ENCODE data around the gene BRINP3. TPM values are rescaled to one million over a fixed set of nuclear protein-coding genes. Genes with fewer than 3 reads are reported as not detected.

The BRINP3 gene
- total and polyA plus RNA-seq, 9 of the 15 experiments (the other 6 are each of a cell fraction or from before 2014, with no cell fraction given): 0.09 to 0.75 (median 0.19) TPM; not detected in 1

DNA sequence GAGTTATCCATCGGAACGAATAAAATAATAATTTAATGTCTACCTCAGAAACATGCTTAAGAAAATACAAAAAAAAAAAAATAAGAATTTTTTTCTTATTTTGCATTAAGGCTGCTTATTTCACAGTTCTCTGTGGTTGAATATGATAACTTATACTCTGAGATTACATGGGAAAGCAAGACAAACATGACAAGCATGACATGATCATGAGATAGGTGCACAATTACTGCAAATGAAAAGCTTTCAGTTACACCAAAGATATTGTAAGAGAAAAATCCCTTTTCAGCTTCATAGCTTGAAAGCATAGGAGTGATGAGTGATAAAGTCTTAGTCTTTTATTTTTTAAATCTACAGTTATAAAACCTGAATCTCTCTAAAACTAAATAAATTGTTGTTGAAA is 154.1 kb downstream of the BRINP3 start:
- WGBS (ENCODE audit: insufficient coverage, low coverage, missing lambda C conversion rate): 8% methylated on average over 2 of the region's 2 CpGs
- H3K9ac ChIP-seq (ENCODE audit: insufficient read depth in 1 of 2, low read depth in 2 of 2, low read length in 2 of 2): no peak overlapping the region
- FAIRE-seq: no peak
- no peak for TF ChIP-seq ZBTB43 (CRISPR knock-in tag; IDR thresholded peaks at IDR 0.05)
- TF ChIP-seq, protein P1, sequence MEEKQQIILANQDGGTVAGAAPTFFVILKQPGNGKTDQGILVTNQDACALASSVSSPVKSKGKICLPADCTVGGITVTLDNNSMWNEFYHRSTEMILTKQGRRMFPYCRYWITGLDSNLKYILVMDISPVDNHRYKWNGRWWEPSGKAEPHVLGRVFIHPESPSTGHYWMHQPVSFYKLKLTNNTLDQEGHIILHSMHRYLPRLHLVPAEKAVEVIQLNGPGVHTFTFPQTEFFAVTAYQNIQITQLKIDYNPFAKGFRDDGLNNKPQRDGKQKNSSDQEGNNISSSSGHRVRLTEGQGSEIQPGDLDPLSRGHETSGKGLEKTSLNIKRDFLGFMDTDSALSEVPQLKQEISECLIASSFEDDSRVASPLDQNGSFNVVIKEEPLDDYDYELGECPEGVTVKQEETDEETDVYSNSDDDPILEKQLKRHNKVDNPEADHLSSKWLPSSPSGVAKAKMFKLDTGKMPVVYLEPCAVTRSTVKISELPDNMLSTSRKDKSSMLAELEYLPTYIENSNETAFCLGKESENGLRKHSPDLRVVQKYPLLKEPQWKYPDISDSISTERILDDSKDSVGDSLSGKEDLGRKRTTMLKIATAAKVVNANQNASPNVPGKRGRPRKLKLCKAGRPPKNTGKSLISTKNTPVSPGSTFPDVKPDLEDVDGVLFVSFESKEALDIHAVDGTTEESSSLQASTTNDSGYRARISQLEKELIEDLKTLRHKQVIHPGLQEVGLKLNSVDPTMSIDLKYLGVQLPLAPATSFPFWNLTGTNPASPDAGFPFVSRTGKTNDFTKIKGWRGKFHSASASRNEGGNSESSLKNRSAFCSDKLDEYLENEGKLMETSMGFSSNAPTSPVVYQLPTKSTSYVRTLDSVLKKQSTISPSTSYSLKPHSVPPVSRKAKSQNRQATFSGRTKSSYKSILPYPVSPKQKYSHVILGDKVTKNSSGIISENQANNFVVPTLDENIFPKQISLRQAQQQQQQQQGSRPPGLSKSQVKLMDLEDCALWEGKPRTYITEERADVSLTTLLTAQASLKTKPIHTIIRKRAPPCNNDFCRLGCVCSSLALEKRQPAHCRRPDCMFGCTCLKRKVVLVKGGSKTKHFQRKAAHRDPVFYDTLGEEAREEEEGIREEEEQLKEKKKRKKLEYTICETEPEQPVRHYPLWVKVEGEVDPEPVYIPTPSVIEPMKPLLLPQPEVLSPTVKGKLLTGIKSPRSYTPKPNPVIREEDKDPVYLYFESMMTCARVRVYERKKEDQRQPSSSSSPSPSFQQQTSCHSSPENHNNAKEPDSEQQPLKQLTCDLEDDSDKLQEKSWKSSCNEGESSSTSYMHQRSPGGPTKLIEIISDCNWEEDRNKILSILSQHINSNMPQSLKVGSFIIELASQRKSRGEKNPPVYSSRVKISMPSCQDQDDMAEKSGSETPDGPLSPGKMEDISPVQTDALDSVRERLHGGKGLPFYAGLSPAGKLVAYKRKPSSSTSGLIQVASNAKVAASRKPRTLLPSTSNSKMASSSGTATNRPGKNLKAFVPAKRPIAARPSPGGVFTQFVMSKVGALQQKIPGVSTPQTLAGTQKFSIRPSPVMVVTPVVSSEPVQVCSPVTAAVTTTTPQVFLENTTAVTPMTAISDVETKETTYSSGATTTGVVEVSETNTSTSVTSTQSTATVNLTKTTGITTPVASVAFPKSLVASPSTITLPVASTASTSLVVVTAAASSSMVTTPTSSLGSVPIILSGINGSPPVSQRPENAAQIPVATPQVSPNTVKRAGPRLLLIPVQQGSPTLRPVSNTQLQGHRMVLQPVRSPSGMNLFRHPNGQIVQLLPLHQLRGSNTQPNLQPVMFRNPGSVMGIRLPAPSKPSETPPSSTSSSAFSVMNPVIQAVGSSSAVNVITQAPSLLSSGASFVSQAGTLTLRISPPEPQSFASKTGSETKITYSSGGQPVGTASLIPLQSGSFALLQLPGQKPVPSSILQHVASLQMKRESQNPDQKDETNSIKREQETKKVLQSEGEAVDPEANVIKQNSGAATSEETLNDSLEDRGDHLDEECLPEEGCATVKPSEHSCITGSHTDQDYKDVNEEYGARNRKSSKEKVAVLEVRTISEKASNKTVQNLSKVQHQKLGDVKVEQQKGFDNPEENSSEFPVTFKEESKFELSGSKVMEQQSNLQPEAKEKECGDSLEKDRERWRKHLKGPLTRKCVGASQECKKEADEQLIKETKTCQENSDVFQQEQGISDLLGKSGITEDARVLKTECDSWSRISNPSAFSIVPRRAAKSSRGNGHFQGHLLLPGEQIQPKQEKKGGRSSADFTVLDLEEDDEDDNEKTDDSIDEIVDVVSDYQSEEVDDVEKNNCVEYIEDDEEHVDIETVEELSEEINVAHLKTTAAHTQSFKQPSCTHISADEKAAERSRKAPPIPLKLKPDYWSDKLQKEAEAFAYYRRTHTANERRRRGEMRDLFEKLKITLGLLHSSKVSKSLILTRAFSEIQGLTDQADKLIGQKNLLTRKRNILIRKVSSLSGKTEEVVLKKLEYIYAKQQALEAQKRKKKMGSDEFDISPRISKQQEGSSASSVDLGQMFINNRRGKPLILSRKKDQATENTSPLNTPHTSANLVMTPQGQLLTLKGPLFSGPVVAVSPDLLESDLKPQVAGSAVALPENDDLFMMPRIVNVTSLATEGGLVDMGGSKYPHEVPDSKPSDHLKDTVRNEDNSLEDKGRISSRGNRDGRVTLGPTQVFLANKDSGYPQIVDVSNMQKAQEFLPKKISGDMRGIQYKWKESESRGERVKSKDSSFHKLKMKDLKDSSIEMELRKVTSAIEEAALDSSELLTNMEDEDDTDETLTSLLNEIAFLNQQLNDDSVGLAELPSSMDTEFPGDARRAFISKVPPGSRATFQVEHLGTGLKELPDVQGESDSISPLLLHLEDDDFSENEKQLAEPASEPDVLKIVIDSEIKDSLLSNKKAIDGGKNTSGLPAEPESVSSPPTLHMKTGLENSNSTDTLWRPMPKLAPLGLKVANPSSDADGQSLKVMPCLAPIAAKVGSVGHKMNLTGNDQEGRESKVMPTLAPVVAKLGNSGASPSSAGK (IDR thresholded peaks at IDR 0.05): no peak
- no peak for TF ChIP-seq ZNF24 (IDR thresholded peaks at IDR 0.05)
- TF ChIP-seq, protein P2, sequence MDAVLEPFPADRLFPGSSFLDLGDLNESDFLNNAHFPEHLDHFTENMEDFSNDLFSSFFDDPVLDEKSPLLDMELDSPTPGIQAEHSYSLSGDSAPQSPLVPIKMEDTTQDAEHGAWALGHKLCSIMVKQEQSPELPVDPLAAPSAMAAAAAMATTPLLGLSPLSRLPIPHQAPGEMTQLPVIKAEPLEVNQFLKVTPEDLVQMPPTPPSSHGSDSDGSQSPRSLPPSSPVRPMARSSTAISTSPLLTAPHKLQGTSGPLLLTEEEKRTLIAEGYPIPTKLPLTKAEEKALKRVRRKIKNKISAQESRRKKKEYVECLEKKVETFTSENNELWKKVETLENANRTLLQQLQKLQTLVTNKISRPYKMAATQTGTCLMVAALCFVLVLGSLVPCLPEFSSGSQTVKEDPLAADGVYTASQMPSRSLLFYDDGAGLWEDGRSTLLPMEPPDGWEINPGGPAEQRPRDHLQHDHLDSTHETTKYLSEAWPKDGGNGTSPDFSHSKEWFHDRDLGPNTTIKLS (IDR thresholded peaks at IDR 0.05; ENCODE audit: borderline replicate concordance, low read depth): no peak
- no peak for TF ChIP-seq TRIM24 (IDR thresholded peaks at IDR 0.05)
- no peak for TF ChIP-seq ZNF175 (CRISPR knock-in tag; IDR thresholded peaks at IDR 0.05; ENCODE audit: low read depth)
- TF ChIP-seq ZNF274 (IDR thresholded peaks at IDR 0.05; ENCODE audit: borderline replicate concordance, low read depth, low read length): no peak
- POLR2A ChIA-PET: no interaction called here
- no peak overlapping the region for H3K27ac ChIP-seq (ENCODE audit: extremely low read depth, low read depth, low read length)
- H2AFZ ChIP-seq (ENCODE audit: low read depth, low read length): no peak overlapping the region
- no peak for ATAC-seq
- no peak overlapping the region for H3K4me3 ChIP-seq
- H3K36me3 ChIP-seq (ENCODE audit: control insufficient read depth, insufficient read depth, low read length): no peaks in the 10 kb centered on the region
- DNase-seq (ENCODE audit: extremely low read depth in 1 of 4, low spot score in 3 of 4): no peak
- H3K9me1 ChIP-seq (ENCODE audit: control insufficient read depth, insufficient read depth, low read length): no peaks in the 10 kb centered on the region
- CTCF ChIA-PET (ENCODE audit: low intra/inter-chr PET ratio): no interaction called here
- in situ Hi-C loops (cut with MboI) (no loop called here), intact Hi-C loops (cut with micrococcal nuclease) (no loop called here)
- H3K4me2 ChIP-seq (ENCODE audit: insufficient read depth, low read length): no peak overlapping the region
- no peaks in the 10 kb centered on the region for H3K79me2 ChIP-seq (ENCODE audit: control insufficient read depth, insufficient read depth, low read length)
- H3K9me3 ChIP-seq (replicated peaks; ENCODE audit: control insufficient read depth, insufficient read depth, low read depth, low read length): no peaks in the 10 kb centered on the region
- H4K20me1 ChIP-seq (replicated peaks; ENCODE audit: control insufficient read depth, insufficient read depth, low read length): no peaks in the 10 kb centered on the region
- BruUV-seq (replicated peaks): no TSS peak
- no peaks in the 10 kb centered on the region for H3K4me1 ChIP-seq (replicated peaks in 1 of 2; ENCODE audit: control insufficient read depth in 2 of 2, insufficient read depth in 2 of 2, low read length in 2 of 2)
- H3K27me3 ChIP-seq (ENCODE audit: control insufficient read depth in 2 of 2, insufficient read depth in 2 of 2, low read length in 2 of 2): no peaks in the 10 kb centered on the region
